Endometrial microvascular endothelial cells (primary cell): ENCODE measurements around the gene KCNH3. TPM values are rescaled to one million over a fixed set of nuclear protein-coding genes. Genes with fewer than 3 reads are reported as not detected.
"Not testable (repeated sequence)": the region's sequence is repeated elsewhere in the genome, so short reads cannot be mapped to it uniquely, and the experiment has no call there.

Experiments
- in situ Hi-C: cut with HindIII; loops from 2 replicates; pipeline ENCODE4 v1.10.0; 2017; ENCODE audit warnings: low sequenced_read_pairs, low pct_unique_long_range_greater_than_20kb; ENCODE audit errors: inconsistent ontology term
- total RNA-seq: library from RNA; depleted of rRNA; stranded (reverse); fragments of >200 nt; gene quantifications from one replicate; pipeline ENCODE4 v1.2.3, GENCODE V29; 2015; ENCODE audit errors: inconsistent ontology term

KCNH3 gene
- total RNA-seq, 1 donor from 2014 or later: 0.09 TPM

DNA sequence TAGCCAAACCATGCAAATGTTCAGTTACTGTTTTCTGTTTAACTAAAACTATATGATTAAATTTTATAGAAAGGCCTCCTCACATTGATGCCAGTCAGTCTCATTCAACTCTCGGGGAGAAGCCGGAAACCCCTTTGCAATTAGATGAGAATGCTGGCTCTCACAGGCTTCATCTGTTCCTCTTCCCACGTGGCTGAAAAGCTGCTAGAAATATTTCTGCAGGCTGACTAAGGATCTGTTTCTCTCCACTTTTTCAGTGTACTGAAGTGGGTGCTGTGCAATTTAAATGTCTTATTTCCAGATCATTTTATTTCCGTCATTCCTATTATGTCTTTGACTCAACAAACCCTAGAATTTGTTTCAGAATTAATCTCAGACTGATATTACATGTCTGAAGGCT is 17.4 kb upstream of the KCNH3 start:
- in situ Hi-C loops: no loop called here

DNA sequence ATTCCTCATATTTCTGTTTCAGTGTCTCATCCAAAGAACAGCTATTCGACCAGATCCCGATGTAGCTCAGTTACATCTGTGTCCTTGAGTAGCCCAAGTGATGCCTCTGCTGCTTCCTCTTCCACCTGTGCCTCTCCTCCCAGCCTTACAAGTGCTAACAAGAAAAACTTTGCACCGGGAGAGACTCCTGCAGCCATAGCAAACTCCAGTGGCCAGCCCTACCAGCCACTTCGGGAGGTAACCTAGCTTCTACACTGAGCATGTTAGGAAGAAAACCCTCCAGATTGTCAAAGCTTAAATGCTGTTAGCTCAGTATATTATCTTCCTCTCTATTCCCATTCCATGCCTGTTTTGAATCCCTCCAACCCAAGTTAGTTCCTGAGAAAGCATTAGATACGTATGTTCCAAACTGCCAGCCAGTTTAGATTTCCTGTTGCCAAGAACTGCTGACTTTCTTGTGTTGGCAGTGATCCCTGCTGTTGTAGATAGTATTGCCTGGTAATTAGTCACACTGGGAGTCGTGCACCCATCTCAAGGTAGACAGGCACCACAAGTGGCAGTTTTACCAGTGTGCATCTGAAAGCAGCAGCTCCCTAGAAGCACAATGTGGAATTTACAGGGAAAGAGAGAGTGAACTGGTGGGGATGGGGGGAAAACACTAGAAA is 14.0 kb upstream of the KCNH3 start:
- in situ Hi-C loops: no loop called here

- in situ Hi-C loops: no loop called here
Measured at GRCh38 chr12:49525942-49526341, 12.9 kb upstream of the KCNH3 start.

DNA sequence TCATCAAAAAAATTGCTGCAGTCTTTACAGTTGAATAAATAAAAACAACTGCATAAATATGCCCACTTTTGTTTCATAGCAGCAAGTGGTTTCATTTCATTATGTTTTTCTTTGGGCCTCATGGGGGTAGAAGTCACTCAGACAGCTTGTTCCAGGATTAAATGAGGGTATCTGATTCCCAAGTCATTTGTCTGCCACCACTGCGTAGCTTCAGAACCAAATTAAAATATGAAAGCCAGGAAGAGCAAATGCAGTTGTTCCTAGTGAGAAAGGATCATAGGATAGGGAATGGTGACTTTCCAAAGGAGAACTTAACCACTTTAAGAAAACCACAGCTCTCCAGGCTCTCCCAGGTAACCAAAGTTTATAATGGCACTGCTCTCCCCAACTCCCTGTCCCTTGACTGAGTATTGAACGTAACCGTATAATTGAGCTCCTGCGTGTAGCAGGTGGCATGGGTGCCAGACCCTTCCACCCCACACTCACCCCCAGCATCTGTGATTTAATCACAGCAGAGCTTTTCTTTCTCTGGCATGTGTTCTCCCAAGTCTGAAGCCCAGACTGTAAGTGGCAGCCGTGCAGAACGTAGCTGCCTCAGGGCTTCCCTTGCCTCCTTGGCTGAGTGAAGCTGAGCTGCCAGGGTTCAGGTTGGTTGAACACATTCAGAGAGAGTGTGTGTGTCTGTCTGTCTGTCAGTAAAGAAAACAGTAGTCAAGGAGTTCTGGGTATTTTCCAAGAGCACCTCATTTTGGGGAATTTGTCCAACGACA is 11.3 kb upstream of the KCNH3 start:
- in situ Hi-C loops: no loop called here

GRCh38 chr12:49529414-49529813 is 9.4 kb upstream of the KCNH3 start:
- in situ Hi-C loops: no loop called here

GRCh38 chr12:49531745-49532144 is 7.1 kb upstream of the KCNH3 start:
- in situ Hi-C loops: no loop called here

GRCh38 chr12:49533331-49533730 is 5.5 kb upstream of the KCNH3 start:
- in situ Hi-C loops: no loop called here

DNA sequence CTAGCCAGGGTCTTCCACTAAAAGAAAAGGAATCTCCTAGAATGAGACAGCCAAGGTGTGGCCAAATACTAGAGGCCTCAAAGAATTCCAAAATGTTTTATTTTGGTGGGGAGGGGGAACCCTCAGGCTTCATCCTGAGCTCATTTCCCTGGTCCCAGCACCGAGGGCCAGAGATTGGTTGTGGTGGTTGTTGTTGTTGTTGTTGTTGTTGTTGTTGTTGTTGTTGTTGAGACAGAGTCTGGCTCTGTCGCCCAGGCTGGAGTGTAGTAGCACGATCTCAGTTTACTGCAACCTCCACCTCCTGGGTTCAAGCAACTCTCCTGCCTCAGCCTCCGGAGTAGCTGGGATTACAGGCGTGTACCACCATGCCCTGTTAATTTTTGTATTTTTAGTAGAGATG is 4.7 kb upstream of the KCNH3 start:
- in situ Hi-C loops: not testable (repeated sequence)

DNA sequence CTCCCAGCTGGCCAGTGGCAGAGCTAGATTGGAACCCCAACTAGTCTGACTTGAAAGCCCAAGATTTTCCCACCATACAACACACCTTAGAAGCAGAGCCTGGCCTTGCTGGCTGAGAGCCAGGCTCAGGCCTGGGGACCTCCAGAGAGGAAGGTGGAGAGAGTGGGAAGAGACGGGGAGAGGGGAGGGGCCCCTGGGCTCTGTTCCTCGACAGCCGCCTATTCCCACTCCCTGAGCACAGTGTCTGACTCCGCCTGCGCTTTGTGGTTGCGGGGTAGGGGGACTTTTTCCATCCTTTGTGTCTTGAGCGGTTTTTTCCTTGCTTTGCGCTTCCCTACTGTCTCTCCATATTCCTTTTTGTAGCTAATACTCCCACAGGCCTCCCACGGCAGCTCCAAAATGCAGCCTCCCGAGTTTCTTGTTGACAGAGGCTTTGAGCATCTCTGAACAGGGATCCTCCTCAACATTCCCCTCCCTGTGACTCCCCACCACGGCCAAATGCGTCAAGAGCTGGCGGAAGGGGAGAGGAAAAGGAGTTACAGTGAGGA is 4.0 kb upstream of the KCNH3 start:
- in situ Hi-C loops: no loop called here

GRCh38 chr12:49535921-49536525 is 2.8 kb upstream of the KCNH3 start:
- in situ Hi-C loops: no loop called here

GRCh38 chr12:49536526-49537071 is 2.2 kb upstream of the KCNH3 start:
- in situ Hi-C loops: no loop called here

- in situ Hi-C loops: no loop called here
Measured at GRCh38 chr12:49537231-49537751, 1.5 kb upstream of the KCNH3 start.

DNA sequence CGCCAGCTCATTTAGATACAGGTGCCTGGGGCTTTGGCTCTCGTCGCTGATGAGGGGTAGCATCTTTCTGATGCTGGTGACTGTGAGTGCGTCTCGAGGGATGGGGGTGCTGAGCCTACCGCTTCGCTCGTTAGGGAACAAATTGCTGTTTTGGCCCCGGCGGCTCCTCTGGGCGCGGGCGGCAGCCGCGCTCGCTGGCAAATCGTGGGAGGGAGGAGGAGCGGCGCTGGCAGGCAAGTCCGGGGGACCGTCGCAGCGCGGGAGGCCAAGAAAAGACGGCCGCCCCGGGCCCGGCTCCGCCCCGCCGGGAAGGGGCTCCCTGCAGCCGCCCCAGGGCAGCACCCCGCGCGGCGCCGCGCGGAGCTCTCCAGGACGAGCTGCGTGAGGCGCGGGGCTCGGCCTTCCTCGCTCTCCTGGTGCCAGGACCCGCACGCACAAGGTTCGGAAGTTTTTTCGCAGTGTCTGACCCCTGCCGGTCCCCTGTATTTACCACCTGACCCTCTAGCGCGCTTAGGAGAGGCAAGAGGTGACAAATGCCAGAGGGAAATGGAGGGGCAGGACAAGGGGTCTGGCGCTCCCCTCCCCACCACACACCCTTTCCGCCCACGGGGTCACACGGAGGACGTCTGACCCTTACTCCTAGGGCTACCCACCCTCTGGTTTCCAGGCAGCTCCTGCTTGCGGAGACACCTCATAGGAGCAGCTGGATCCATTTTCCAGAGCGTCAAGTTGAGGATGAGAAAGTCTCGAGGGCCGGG is 899 bp upstream of the KCNH3 start:
- in situ Hi-C loops: no loop called here

GRCh38 chr12:49539406-49540228 is 787 bp downstream of the KCNH3 start:
- in situ Hi-C loops: no loop called here

DNA sequence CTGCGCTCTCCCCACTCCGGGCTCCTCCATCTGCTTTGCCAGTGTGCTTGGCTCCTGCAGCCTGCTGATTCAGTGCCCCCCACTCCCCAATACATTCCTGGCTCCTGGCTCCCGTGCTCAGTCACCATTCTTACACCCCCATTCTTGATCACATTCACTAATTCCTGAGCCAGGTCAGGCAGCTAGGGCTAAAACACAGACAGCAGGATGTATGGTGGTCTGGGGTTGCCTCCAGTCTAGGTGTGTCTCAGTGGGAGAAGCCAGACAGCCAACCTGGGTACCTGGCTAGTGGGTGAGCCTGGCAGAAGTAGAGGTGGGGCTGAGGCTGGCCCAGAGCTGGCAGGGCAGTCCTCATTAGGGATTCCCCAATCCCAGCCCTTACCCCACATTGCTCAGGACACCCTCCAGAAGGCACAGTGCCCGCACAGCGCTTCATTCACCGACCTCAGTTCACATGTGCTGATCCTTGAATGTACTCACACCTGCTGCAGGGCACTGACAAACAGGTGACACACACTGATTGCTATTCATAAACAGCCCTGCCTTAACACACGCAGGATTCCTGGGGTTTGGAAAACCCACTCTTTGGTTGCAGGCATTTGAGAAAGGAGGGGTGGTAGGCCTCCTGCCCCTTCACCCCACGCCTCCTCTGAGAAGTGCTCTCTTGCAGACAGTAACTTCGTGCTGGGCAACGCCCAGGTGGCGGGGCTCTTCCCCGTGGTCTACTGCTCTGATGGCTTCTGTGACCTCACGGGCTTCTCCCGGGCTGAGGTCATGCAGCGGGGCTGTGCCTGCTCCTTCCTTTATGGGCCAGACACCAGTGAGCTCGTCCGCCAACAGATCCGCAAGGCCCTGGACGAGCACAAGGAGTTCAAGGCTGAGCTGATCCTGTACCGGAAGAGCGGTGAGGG is 1.7 kb downstream of the KCNH3 start:
- in situ Hi-C loops: no loop called here

DNA sequence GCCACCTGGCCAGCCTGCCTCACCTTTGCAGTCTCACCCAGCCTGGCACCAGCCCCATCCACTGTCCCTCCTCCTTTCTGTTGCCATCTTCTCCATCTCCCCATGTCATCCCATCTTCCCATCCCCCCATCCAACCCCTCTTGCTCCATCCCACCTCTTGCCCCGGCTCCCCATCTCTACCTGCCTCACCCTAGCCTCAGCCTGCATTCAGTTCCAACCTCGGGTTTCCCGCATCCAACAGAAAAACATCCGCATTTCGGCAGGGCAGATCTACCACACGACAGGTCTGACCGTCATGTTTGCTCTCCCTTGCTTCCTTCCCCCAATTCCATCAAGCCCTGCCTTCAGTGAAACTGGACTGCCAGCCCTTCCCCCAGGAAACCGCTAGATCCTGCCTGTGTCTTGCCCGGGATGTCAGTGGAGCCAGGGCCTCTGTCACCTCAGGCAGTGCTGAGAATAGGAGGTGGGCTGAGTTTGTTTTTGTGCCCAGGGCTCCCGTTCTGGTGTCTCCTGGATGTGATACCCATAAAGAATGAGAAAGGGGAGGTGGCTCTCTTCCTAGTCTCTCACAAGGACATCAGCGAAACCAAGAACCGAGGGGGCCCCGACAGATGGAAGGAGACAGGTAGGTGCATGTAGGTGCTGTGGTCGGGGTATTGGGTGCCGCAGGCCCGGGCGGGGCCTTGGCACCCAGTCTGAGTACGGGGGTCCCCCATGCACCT is 2.5 kb downstream of the KCNH3 start:
- in situ Hi-C loops: no loop called here
